Measurements from ENCODE around the gene RGS3.

RGS3 gene

GRCh38 chr9:113538701-113539430 is 75.3 kb downstream of the RGS3 start:
- H3K36me3 Mint-ChIP-seq (ENCODE audit: low read depth) = no peaks in the 10 kb centered on the region
- H3K27ac Mint-ChIP-seq = no peak overlapping the region
- no peak for TF ChIP-seq CTCF (IDR thresholded peaks at IDR 0.05)
- peaks cover 65% of the 10 kb centered on the region for H3K4me1 Mint-ChIP-seq
- no peak overlapping the region for H3K4me3 Mint-ChIP-seq
- no peaks in the 10 kb centered on the region for H3K9me3 Mint-ChIP-seq
- peaks cover 4% of the 10 kb centered on the region for H3K27me3 Mint-ChIP-seq (ENCODE audit: low read depth, poor library complexity)
- no peak for DNase-seq

- H3K27me3 Mint-ChIP-seq (ENCODE audit: low read depth, poor library complexity) = peaks cover 4% of the 10 kb centered on the region
- H3K4me3 Mint-ChIP-seq = peak overlapping the region; percentile 46
- peak overlapping the region; percentile 83 for H3K27ac Mint-ChIP-seq
- DNase-seq = no peak
- TF ChIP-seq CTCF (IDR thresholded peaks at IDR 0.05) = no peak
- peaks cover 80% of the 10 kb centered on the region for H3K4me1 Mint-ChIP-seq
- no peaks in the 10 kb centered on the region for H3K36me3 Mint-ChIP-seq (ENCODE audit: low read depth)
- H3K9me3 Mint-ChIP-seq = no peaks in the 10 kb centered on the region
Observed at GRCh38 chr9:113540466-113540865, 76.9 kb downstream of the RGS3 start.

GRCh38 chr9:113541019-113541900 is 77.7 kb downstream of the RGS3 start:
- Mint-ChIP-seq H3K4me3 (no peak overlapping the region), H3K4me1 (peaks cover 80% of the 10 kb centered on the region), H3K27ac (peak overlapping the region; percentile 83), H3K36me3 (ENCODE audit: low read depth) (no peaks in the 10 kb centered on the region), H3K27me3 (ENCODE audit: low read depth, poor library complexity) (peaks cover 4% of the 10 kb centered on the region), H3K9me3 (no peaks in the 10 kb centered on the region)
- peak; percentile 71 for DNase-seq
- TF ChIP-seq CTCF (IDR thresholded peaks at IDR 0.05) = no peak

GRCh38 chr9:113542006-113542405 is 78.5 kb downstream of the RGS3 start:
- H3K4me1 Mint-ChIP-seq = peaks cover 80% of the 10 kb centered on the region
- no peak for TF ChIP-seq CTCF (IDR thresholded peaks at IDR 0.05)
- H3K9me3 Mint-ChIP-seq = no peaks in the 10 kb centered on the region
- no peaks in the 10 kb centered on the region for H3K36me3 Mint-ChIP-seq (ENCODE audit: low read depth)
- H3K27me3 Mint-ChIP-seq (ENCODE audit: low read depth, poor library complexity) = peaks cover 4% of the 10 kb centered on the region
- H3K4me3 Mint-ChIP-seq = no peak overlapping the region
- no peak for DNase-seq
- peak overlapping the region; percentile 18 for H3K27ac Mint-ChIP-seq

DNA sequence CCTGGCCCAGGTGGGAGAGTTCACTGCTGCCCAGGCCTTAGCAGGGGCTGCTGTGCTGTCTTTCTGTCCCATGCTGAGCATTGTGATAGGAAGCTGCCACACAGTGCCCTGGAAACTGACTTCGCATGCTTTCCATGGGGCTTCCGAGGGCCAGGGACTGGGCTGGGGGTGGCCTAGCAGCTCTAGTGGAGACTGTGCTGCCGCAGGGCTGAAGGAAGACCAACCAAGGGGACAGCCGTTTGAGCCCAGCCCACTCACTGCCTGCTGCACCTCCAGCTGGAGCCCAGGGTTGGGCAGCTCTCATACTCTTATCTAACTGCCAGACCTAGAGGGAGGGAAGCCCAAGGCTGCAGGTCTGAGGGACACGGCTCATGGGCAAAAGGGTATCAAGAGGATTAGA is 79.2 kb downstream of the RGS3 start:
- Mint-ChIP-seq H3K36me3 (ENCODE audit: low read depth) (no peaks in the 10 kb centered on the region), H3K27me3 (ENCODE audit: low read depth, poor library complexity) (peaks cover 7% of the 10 kb centered on the region), H3K4me1 (peaks cover 80% of the 10 kb centered on the region), H3K27ac (no peak overlapping the region), H3K4me3 (no peak overlapping the region), H3K9me3 (no peaks in the 10 kb centered on the region)
- no peak for TF ChIP-seq CTCF (IDR thresholded peaks at IDR 0.05)
- no peak for DNase-seq
